ENCODE measurements around the gene RMDN3. TPM values are rescaled to one million over a fixed set of nuclear protein-coding genes. Genes with fewer than 3 reads are reported as not detected.

Gene RMDN3
- total RNA-seq, 1 experiment from 2014 or later = 28.3 TPM

DNA sequence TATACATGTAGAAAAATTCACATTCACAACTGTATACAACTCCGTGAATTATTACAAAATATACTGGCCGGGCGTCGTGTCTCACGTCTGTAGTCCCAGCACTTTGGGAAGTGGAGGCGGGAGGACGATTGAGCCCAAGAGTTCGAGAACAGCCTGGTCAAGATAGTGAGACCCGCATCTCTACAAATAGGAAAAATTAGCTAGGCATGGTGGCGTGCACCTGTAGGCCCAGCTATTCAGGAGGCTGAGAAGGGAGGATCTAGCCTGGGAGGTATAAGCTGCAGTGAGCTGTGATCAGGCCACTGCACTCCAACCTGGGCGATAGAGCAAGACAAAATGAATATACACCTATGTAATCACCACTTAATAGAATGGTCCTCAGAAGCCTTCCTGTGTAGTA lies 58.8 kb downstream of the RMDN3 start:
- Histone ChIP-seq H3K9me3 (ENCODE audit: control insufficient read depth, low read depth, low read length) (no peaks in the 10 kb centered on the region), H2BK20ac (ENCODE audit: low read depth, low read length, poor library complexity, severe bottlenecking) (no peak overlapping the region), H4K5ac (ENCODE audit: insufficient read length, low read depth, low read length) (no peak overlapping the region), H2BK5ac (ENCODE audit: insufficient read length, low read length) (no peak overlapping the region), H2BK120ac (ENCODE audit: low read depth, low read length, poor library complexity, severe bottlenecking) (no peak overlapping the region), H2BK15ac (ENCODE audit: low read depth, low read length) (no peak overlapping the region), H3K79me1 (ENCODE audit: insufficient read depth, low read depth, low read length, poor library complexity, severe bottlenecking) (no peaks in the 10 kb centered on the region), H2BK12ac (ENCODE audit: insufficient read length, low read depth, low read length) (no peak overlapping the region), H4K8ac (replicated peaks; ENCODE audit: insufficient read length, low read depth, low read length) (no peak overlapping the region), H3K9ac (ENCODE audit: extremely low read depth, insufficient read length, low read length) (no peak overlapping the region), H4K91ac (ENCODE audit: insufficient read length, low read depth, low read length) (no peak overlapping the region), H3K23ac (ENCODE audit: insufficient read length, low read depth, low read length) (no peak overlapping the region), H3K56ac (ENCODE audit: insufficient read length, low read depth, low read length) (no peak overlapping the region), H2AFZ (ENCODE audit: low read length) (no peak overlapping the region), H3K79me2 (ENCODE audit: insufficient read depth, low read length) (no peaks in the 10 kb centered on the region; the same call in 1 of the 2 replicates), H2AK5ac (ENCODE audit: insufficient read length, low read length) (no peak overlapping the region), H3K4me2 (ENCODE audit: insufficient read depth, insufficient read length, low read length) (peak overlapping the region; percentile 83), H3K4me1 (ENCODE audit: insufficient read depth, low read length) (no peaks in the 10 kb centered on the region; the same call in 1 of the 2 replicates), H3K14ac (ENCODE audit: insufficient read depth, low read length) (no peak overlapping the region), H3K23me2 (ENCODE audit: insufficient read length, low read depth, low read length, poor library complexity, severe bottlenecking) (no peaks in the 10 kb centered on the region), H4K20me1 (ENCODE audit: control insufficient read depth, insufficient read depth, insufficient read length) (no peaks in the 10 kb centered on the region), H3K4ac (ENCODE audit: low read depth, low read length) (no peak overlapping the region), H3K18ac (ENCODE audit: insufficient read length, low read depth, low read length) (no peak overlapping the region), H3K27ac (ENCODE audit: insufficient read length, low read depth, low read length) (no peak overlapping the region), H3K27me3 (ENCODE audit: insufficient read depth, low read length) (no peaks in the 10 kb centered on the region), H3T11ph (ENCODE audit: low read length) (no peak overlapping the region)
- Mint-ChIP-seq H3K27ac (no peak overlapping the region), H3K36me3 (ENCODE audit: insufficient read depth in 1 of 3, low read depth in 3 of 3) (peaks cover 8 to 41% (median 34%) of the 10 kb centered on the region in 3 experiments; a peak in 6 of 7 replicates), H3K4me1 (peaks cover 7 to 17% of the 10 kb centered on the region in 2 experiments), H3K27me3 (ENCODE audit: low read depth) (no peaks in the 10 kb centered on the region; the same call in 1 of the 2 replicates), H3K9me3 (no peaks in the 10 kb centered on the region; a peak in 1 of 5 replicates), H3K4me3 (peak overlapping the region; percentile 87 to 98)
- TF ChIP-seq, protein P1, sequence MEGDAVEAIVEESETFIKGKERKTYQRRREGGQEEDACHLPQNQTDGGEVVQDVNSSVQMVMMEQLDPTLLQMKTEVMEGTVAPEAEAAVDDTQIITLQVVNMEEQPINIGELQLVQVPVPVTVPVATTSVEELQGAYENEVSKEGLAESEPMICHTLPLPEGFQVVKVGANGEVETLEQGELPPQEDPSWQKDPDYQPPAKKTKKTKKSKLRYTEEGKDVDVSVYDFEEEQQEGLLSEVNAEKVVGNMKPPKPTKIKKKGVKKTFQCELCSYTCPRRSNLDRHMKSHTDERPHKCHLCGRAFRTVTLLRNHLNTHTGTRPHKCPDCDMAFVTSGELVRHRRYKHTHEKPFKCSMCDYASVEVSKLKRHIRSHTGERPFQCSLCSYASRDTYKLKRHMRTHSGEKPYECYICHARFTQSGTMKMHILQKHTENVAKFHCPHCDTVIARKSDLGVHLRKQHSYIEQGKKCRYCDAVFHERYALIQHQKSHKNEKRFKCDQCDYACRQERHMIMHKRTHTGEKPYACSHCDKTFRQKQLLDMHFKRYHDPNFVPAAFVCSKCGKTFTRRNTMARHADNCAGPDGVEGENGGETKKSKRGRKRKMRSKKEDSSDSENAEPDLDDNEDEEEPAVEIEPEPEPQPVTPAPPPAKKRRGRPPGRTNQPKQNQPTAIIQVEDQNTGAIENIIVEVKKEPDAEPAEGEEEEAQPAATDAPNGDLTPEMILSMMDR (conservative IDR thresholded peaks at IDR 0.05) = no peak
- no CpG with 5 or more reads among the region's 11 CpGs for WGBS (ENCODE audit: extremely low coverage, insufficient read length, low lambda C conversion rate)
- no peak for DNase-seq

Data from H9 (cell line).